Neural crest cell (in vitro differentiated cells): ENCODE results near the gene CD247. TPM values are rescaled to one million over a fixed set of nuclear protein-coding genes. Genes with fewer than 3 reads are reported as not detected.

ENCODE experiments used
- DNase-seq: peaks from one replicate; pipeline ENCODE4 v3.0.0; 2021; ENCODE audit warnings: low read depth, mixed read lengths, low spot score
- H3K27ac Mint-ChIP-seq: one replicate; pipeline ENCODE4 v1.8.0; 2021; ENCODE audit warnings: mild to moderate bottlenecking, mixed read lengths; ENCODE audit not compliant: unreplicated experiment
- H3K27me3 Mint-ChIP-seq: 2 replicates; pipeline ENCODE4 v1.8.0; 2021; ENCODE audit warnings: low read depth, mild to moderate bottlenecking, mixed read lengths
- H3K36me3 Mint-ChIP-seq: 2 replicates; pipeline ENCODE4 v1.8.0; 2021; ENCODE audit warnings: low read depth, mild to moderate bottlenecking, mixed read lengths
- H3K4me1 Mint-ChIP-seq: 2 replicates; pipeline ENCODE4 v1.8.0; 2021; ENCODE audit warnings: mixed read lengths
- H3K4me3 Mint-ChIP-seq: one replicate; pipeline ENCODE4 v1.8.0; 2021; ENCODE audit warnings: mild to moderate bottlenecking, mixed read lengths
- H3K9me3 Mint-ChIP-seq: 2 replicates; pipeline ENCODE4 v1.8.0; 2021; ENCODE audit warnings: mixed read lengths
- total RNA-seq: library from RNA; stranded (reverse); gene quantifications from 2 replicates; pipeline ENCODE4 v1.2.1, GENCODE V29; 2021
- TF ChIP-seq, protein P1 (sequence below): fragments of 200-600 bp; sonication (generic); conservative IDR thresholded peaks from 2 replicates; pipeline ENCODE4 v1.5.0; 2021; ENCODE audit warnings: antibody characterized with exemption, mild to moderate bottlenecking

The CD247 gene
- total RNA-seq, 1 donor from 2014 or later, result 3.9 TPM

- H3K36me3 Mint-ChIP-seq, result no peaks in the 10 kb centered on the region
- peak overlapping the region; percentile 84 for H3K4me3 Mint-ChIP-seq
- no peak for DNase-seq
- TF ChIP-seq, protein P1, sequence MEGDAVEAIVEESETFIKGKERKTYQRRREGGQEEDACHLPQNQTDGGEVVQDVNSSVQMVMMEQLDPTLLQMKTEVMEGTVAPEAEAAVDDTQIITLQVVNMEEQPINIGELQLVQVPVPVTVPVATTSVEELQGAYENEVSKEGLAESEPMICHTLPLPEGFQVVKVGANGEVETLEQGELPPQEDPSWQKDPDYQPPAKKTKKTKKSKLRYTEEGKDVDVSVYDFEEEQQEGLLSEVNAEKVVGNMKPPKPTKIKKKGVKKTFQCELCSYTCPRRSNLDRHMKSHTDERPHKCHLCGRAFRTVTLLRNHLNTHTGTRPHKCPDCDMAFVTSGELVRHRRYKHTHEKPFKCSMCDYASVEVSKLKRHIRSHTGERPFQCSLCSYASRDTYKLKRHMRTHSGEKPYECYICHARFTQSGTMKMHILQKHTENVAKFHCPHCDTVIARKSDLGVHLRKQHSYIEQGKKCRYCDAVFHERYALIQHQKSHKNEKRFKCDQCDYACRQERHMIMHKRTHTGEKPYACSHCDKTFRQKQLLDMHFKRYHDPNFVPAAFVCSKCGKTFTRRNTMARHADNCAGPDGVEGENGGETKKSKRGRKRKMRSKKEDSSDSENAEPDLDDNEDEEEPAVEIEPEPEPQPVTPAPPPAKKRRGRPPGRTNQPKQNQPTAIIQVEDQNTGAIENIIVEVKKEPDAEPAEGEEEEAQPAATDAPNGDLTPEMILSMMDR, result no peak
- peaks cover 19% of the 10 kb centered on the region for H3K4me1 Mint-ChIP-seq
- peaks cover 2% of the 10 kb centered on the region for H3K27me3 Mint-ChIP-seq
- no peak overlapping the region for H3K27ac Mint-ChIP-seq
- H3K9me3 Mint-ChIP-seq, result no peaks in the 10 kb centered on the region
Observed at GRCh38 chr1:167456926-167457325, 61.4 kb downstream of the CD247 start.

DNA sequence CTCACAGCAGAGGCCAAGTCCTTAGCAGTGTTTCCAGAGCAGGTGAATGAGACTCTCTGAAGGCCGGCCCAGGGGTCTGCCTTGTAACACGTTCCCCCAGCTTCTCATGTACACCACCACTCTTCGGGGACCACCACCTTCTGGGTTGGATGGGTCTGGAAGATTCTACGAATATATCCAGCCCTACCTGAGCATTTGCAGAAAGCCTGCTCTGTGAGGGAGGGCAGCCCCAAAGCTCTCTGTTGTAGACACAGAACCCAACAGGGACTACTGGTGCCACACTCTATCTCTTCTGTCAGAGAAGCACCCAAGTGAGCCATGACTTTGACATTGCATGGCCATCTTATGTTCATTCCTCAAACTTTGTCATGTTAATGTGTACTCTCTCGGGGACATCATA, 61.8 kb downstream of the CD247 start:
- H3K4me3 Mint-ChIP-seq, result peak overlapping the region; percentile 84
- no peaks in the 10 kb centered on the region for H3K36me3 Mint-ChIP-seq
- peaks cover 19% of the 10 kb centered on the region for H3K4me1 Mint-ChIP-seq
- no peak overlapping the region for H3K27ac Mint-ChIP-seq
- DNase-seq, result no peak
- H3K27me3 Mint-ChIP-seq, result peaks cover 2% of the 10 kb centered on the region
- H3K9me3 Mint-ChIP-seq, result no peaks in the 10 kb centered on the region
- TF ChIP-seq, protein P1, result no peak

GRCh38 chr1:167455786-167456446, 62.4 kb downstream of the CD247 start:
- TF ChIP-seq, protein P1, result no peak
- Mint-ChIP-seq H3K27me3 (peaks cover 2% of the 10 kb centered on the region), H3K27ac (no peak overlapping the region), H3K4me1 (peaks cover 19% of the 10 kb centered on the region), H3K9me3 (no peaks in the 10 kb centered on the region), H3K4me3 (peak overlapping the region; percentile 84), H3K36me3 (no peaks in the 10 kb centered on the region)
- DNase-seq, result peak; percentile 22

GRCh38 chr1:167454894-167455785, 63.2 kb downstream of the CD247 start:
- DNase-seq, result peak; percentile 40
- no peaks in the 10 kb centered on the region for H3K9me3 Mint-ChIP-seq
- H3K27me3 Mint-ChIP-seq, result peaks cover 2% of the 10 kb centered on the region
- peaks cover 19% of the 10 kb centered on the region for H3K4me1 Mint-ChIP-seq
- no peaks in the 10 kb centered on the region for H3K36me3 Mint-ChIP-seq
- H3K27ac Mint-ChIP-seq, result no peak overlapping the region
- TF ChIP-seq, protein P1, result no peak
- H3K4me3 Mint-ChIP-seq, result peak overlapping the region; percentile 84

- H3K9me3 Mint-ChIP-seq, result no peaks in the 10 kb centered on the region
- TF ChIP-seq, protein P1, result no peak
- H3K4me1 Mint-ChIP-seq, result peaks cover 19% of the 10 kb centered on the region
- H3K4me3 Mint-ChIP-seq, result peak overlapping the region; percentile 84
- peaks cover 2% of the 10 kb centered on the region for H3K27me3 Mint-ChIP-seq
- no peak for DNase-seq
- peak overlapping the region; percentile 29 for H3K27ac Mint-ChIP-seq
- no peaks in the 10 kb centered on the region for H3K36me3 Mint-ChIP-seq
Observed at GRCh38 chr1:167454304-167454893, 63.9 kb downstream of the CD247 start.
